A172 (cell line): ENCODE measurements around the gene NMB. TPM values are rescaled to one million over a fixed set of nuclear protein-coding genes. Genes with fewer than 3 reads are reported as not detected.
A peak's percentile ranks its signal among the peaks of the same experiment; 100 is the strongest.
"Not testable (repeated sequence)": the region's sequence is repeated elsewhere in the genome, so short reads cannot be mapped to it uniquely, and the experiment has no call there.

Source experiments
- DNase-seq: peaks from one replicate; pipeline ENCODE4 v3.0.0-alpha.2; 2015; ENCODE audit warnings: low spot score
- total RNA-seq: library from RNA; depleted of rRNA; stranded (reverse); fragments of >200 nt; shearing (Covaris generic); gene quantifications from 2 replicates; pipeline ENCODE4 v1.2.3, GENCODE V29; 2014; rRNA removed

The NMB gene
- 0.53 and 2.8 TPM in 2 replicates for total RNA-seq

GRCh38 chr15:84658080-84658787 is at the start of gene NMB:
Gene NMB (minus strand): TSS chr15:84658199. CDS start chr15:84658152, 47 bp downstream.
- no peak for DNase-seq

GRCh38 chr15:84703808-84704207 is 45.8 kb upstream of the NMB start:
- no peak for DNase-seq

GRCh38 chr15:84702961-84703482 is 45.0 kb upstream of the NMB start:
- DNase-seq, result peak; percentile 2

GRCh38 chr15:84699538-84700191 is 41.7 kb upstream of the NMB start:
- DNase-seq, result no peak

- no peak for DNase-seq
These were observed 39.4 kb upstream of the NMB start for GRCh38 chr15:84697236-84697990.

GRCh38 chr15:84696757-84697156 is 38.8 kb upstream of the NMB start:
- DNase-seq, result no peak

GRCh38 chr15:84690342-84690741 is 32.3 kb upstream of the NMB start:
- no peak for DNase-seq

- DNase-seq, result no peak
These were observed 31.9 kb upstream of the NMB start for GRCh38 chr15:84689858-84690257.

- not testable (repeated sequence) for DNase-seq
These were observed 28.4 kb upstream of the NMB start for GRCh38 chr15:84686446-84686845.

GRCh38 chr15:84685304-84685703 is 27.3 kb upstream of the NMB start:
- peak; percentile 79 for DNase-seq

- DNase-seq, result peak; percentile 69
These were observed 26.1 kb upstream of the NMB start for GRCh38 chr15:84684092-84684491.

GRCh38 chr15:84681831-84682230 is 23.8 kb upstream of the NMB start:
- no peak for DNase-seq

GRCh38 chr15:84671211-84671610 is 13.2 kb upstream of the NMB start:
- peak; percentile 37 for DNase-seq

GRCh38 chr15:84669726-84670125 is 11.7 kb upstream of the NMB start:
- no peak for DNase-seq

GRCh38 chr15:84668221-84668982 is 10.4 kb upstream of the NMB start:
- DNase-seq, result no peak

- DNase-seq, result no peak
These were observed 8.4 kb upstream of the NMB start for GRCh38 chr15:84666373-84666772.

- DNase-seq, result no peak
These were observed 3.0 kb upstream of the NMB start for GRCh38 chr15:84661001-84661400.

- no peak for DNase-seq
These were observed 2.1 kb upstream of the NMB start for GRCh38 chr15:84659904-84660781.

- no peak for DNase-seq
These were observed 901 bp upstream of the NMB start for GRCh38 chr15:84658788-84659411.

- no peak for DNase-seq
These were observed 285 bp downstream of the NMB start for GRCh38 chr15:84657748-84658079.
